22Rv1 (cell line): ENCODE data around the gene DIP2C.

Experiments
- CTCF ChIP-seq: fragments of 450-650 bp; IDR thresholded peaks from 2 replicates; pipeline ENCODE4 v1.5.1; 2017; ENCODE audit warnings: mild to moderate bottlenecking
- ZFX ChIP-seq: fragments of 450-650 bp; IDR thresholded peaks from 2 replicates; pipeline ENCODE4 v1.6.1; 2017; ENCODE audit warnings: antibody characterized with exemption, borderline replicate concordance

- no peak for TF ChIP-seq CTCF
- TF ChIP-seq ZFX, result no peak
Measured at GRCh38 chr10:393106-393745, 296.2 kb downstream of the DIP2C start.
